Activated CD4-positive, CD25-positive, alpha-beta regulatory T cell treated with anti-CD3 and anti-CD28 coated beads, Interleukin-2, amount 50 U/mL, for 72 hours (primary cell): Measurements from ENCODE around the gene LILRA2.
"Not testable (repeated sequence)": the region's sequence is repeated elsewhere in the genome, so short reads cannot be mapped to it uniquely, and the experiment has no call there.

Source experiments
- DNase-seq: peaks from one replicate; pipeline ENCODE4 v3.0.0; 2021

The LILRA2 gene

GRCh38 chr19:54573330-54573872 is at the start of gene LILRA2:
Gene LILRA2 (plus strand): TSS chr19:54573790. CDS start chr19:54573879, 89 bp downstream.
- DNase-seq = no peak

DNA sequence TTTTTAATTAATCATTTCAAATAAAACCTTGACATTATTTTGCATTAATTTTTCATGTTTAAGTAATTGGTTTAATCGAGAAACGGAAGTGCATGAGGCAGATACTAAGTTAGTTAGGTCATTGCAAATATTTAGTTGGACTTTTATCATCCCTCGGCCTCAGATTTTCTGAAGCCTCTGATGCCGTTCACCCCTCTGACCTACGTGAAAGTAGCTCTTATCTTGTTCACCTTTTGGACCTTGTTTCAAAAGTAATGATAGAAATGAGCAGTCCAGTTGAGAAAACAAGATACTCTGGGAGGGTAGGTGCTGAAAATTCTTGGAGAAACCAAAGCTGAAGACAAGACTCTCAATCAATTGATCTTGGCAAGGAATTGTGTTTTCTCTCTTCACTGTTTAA is 48.0 kb upstream of the LILRA2 start:
- DNase-seq = no peak

DNA sequence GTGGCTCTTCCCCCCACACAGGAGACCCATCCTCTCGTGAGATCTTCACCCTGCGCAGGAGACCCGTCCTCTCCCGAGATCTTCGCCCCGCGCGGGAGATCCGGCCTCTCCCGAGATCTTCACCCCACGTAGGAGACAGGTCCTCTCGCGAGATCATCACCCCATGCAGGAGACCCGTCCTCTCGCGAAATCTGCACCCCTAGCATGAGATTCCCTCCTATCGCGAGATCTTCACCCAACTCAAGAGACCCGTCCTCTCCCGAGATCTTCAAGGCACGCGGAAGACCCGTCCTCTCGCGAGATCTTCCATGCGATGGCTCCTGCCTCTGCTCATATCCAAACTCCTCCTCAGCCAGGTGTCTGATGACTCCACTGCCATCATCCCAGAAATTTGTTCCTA is 46.6 kb upstream of the LILRA2 start:
- DNase-seq = no peak

- DNase-seq = no peak
Observed at GRCh38 chr19:54530866-54531265, 42.7 kb upstream of the LILRA2 start.

DNA sequence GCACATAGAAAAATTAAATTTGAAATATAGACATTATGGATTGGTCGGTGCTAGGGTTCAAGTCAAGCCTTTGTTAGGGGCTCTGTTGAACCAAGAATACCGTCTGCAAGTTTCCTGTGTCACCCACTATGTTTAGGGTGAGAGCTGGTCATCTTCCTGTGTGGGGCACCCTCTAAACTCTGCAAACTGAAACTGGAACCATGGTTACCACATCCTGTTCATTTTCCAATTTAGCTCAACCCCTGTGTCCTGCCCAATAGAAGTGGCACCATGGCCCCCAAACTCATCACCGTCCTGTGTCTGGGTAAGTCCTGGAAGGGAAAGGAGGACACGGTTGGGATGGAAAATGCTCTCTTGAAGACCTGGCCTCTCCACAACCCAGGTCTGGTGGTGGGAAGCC is 41.1 kb upstream of the LILRA2 start:
- no peak for DNase-seq

GRCh38 chr19:54533476-54533875 is 40.1 kb upstream of the LILRA2 start:
- no peak for DNase-seq

GRCh38 chr19:54534156-54534555 is 39.4 kb upstream of the LILRA2 start:
- DNase-seq = no peak

DNA sequence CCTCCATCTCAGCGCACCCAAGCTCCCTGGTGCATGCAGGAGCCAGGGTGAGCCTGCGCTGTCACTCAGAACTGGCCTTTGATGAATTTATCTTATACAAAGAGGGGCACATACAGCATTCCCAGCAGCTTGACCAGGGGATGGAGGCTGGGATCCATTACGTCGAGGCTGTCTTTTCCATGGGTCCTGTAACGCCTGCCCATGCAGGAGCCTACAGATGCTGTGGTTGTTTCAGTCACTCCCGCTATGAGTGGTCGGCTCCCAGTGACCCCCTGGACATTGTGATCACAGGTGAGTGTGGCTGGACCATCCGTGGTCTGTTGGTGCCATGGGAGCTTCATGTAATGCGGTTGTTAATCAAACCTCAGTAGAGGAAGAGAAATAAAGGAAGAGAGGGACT is 38.0 kb upstream of the LILRA2 start:
- no peak for DNase-seq

- no peak for DNase-seq
Observed at GRCh38 chr19:54536956-54537355, 36.6 kb upstream of the LILRA2 start.

DNA sequence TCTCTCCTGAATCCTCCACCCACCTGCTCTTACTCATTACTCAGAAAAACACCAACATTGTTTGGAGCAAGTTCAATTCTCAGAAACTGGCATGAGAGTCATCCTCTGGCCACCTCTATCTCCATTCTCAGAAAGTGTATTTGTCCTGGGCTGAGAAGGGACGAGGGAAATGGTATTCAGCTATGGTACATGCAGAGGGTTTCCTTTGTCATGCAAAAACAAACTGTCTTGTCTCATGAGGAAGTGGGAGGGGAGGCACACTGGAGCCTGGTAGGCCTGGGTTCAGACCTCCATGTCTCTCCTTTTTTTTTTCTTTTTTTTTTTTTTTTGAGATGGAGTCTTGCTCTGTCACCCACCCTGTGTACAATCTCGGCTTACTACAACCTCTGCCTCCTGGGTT is 31.9 kb upstream of the LILRA2 start:
- DNase-seq = no peak

DNA sequence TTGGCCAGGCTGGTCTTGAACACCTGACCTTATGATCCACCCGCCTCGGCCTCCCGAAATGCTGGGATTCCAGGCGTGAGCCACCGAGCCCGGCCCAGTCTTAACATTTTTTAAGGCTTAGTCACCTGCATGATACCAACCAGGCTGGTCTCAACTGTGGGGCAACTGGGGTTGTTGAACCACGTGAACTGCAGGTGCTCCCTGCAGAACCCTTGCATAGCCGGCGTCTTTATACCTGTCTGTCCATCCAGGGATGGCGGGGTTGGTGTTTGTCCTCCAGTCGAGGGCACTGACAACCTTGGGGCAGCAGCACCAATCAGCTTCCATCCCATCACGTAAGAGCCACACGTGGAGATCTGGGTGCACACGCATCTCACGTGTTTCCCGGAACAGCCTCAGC is 24.8 kb upstream of the LILRA2 start:
- DNase-seq = no peak

DNA sequence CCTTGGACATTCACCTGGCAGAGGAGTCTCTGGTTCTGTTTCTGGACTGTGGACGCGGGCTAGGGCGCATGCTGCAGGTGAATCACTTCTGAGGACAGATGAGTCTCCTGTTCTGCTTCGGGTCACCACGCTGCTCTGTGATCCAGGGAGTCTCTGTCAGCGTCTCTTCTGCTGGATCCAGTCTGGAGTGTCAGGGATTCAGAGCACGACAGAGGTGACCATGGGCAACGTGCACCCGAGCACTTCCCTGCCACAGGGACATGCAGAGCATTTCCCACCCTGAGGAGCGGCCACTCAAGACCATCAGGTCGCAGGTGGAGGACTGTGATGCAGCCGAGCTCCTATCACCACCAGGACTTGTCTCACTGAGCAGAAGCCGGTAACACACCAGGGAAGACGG is 24.4 kb upstream of the LILRA2 start:
- no peak for DNase-seq

- DNase-seq = no peak
Observed at GRCh38 chr19:54551293-54551692, 22.3 kb upstream of the LILRA2 start.

GRCh38 chr19:54551950-54552912 is 21.4 kb upstream of the LILRA2 start:
- DNase-seq = no peak

- DNase-seq = no peak
Observed at GRCh38 chr19:54552913-54553310, 20.7 kb upstream of the LILRA2 start.

GRCh38 chr19:54554006-54554405 is 19.6 kb upstream of the LILRA2 start:
- no peak for DNase-seq

DNA sequence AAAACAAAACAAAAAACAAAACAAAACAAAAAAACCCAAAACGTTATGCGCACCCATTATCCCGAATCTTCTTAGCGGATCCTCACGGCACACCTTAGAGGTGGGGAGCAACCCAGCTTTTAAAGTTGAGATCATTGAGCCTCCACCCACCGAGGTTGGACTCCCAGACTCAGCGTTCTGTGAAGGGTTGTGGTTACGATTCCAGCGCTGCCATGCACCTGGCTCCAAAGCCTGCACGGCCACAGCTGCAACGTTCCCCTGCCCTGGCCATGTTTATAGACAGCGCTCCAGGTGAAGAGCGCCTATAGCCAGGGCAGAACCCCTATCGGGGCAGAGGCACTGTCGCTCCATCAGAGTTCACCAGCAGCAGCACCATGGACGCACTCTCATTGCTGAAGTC is 18.7 kb upstream of the LILRA2 start:
- DNase-seq = no peak

DNA sequence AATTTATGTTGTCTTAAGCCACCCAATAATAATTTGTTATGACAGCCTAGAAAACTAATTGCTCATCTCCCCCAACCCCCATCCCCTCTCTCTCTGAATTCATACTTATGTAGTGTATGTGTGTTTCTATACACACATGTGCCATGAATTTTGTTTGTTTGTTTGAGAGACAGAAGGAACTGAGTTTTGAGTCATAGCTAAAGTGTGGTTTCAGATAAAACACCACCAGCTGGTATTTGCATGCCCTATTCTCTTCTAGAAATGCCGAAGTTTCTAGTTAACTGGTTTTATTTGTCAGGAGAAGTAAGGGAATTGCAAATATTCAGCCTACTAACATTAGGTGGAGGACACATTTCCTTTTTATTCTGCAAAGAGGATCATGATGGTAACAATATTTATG is 17.4 kb upstream of the LILRA2 start:
- DNase-seq = no peak

DNA sequence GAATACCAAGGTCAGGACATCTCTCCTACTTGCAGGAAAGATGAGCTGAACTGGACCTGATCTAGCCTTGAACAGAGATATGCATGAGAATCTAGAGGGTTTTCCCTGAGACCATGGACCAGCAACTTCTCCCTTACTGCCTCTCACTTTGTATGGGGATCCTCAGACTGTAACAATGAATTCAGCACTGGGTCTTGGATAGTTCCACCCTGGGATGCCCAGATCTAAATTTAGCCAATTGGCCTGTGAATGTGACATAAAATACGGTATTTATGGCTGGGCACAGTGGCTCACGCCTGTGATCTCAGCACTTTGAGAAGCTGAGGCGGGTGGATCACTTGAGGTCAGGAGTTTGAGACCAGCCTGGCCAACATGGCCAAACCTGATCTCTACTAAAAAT is 15.3 kb upstream of the LILRA2 start:
- no peak for DNase-seq

GRCh38 chr19:54560881-54561385 is 12.7 kb upstream of the LILRA2 start:
- no peak for DNase-seq

GRCh38 chr19:54561840-54562239 is 11.8 kb upstream of the LILRA2 start:
- no peak for DNase-seq

DNA sequence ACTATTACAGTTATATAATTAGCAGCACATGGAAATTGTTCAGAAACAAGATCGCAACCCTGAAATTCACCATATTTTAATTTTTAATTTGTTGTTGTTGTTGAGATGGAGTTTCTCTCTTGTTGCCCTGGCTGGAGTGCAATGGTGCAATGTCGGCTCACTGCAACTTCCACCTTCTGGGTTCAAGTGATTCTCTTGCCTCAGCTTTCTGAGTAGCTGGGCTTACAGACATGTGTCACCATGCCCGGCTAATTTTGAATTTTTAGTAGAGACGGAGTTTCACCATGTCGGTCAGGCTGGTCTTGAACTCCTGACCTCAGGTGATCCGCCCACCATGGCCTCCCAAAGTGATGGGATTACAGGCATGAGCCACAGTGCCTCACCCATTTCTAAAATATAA is 10.4 kb upstream of the LILRA2 start:
- not testable (repeated sequence) for DNase-seq

- DNase-seq = no peak
Observed at GRCh38 chr19:54570316-54570715, 3.3 kb upstream of the LILRA2 start.
